Activated T-helper 17 cell treated with anti-CD3 and anti-CD28 coated beads, Interleukin-2, amount 50 U/mL, for 72 hours (primary cell): Measurements from ENCODE around the gene TNFSF9. TPM values are rescaled to one million over a fixed set of nuclear protein-coding genes. Genes with fewer than 3 reads are reported as not detected.
A peak's percentile ranks its signal among the peaks of the same experiment; 100 is the strongest.

Source experiments
- ATAC-seq: fragments of 150-1000 bp; cut with Tn5 transposase; replicated peaks from 2 replicates; pipeline ENCODE4 v1.10.0; 2021; ENCODE audit warnings: mild to moderate bottlenecking, moderate library complexity
- H3K27ac Mint-ChIP-seq: one replicate; pipeline ENCODE4 v1.8.0; 2022; ENCODE audit warnings: mixed read lengths
- H3K27me3 Mint-ChIP-seq: one replicate; pipeline ENCODE4 v1.8.0; 2022; ENCODE audit warnings: mixed read lengths
- H3K36me3 Mint-ChIP-seq: one replicate; pipeline ENCODE4 v1.8.0; 2022; ENCODE audit warnings: low read depth, mild to moderate bottlenecking, mixed read lengths
- H3K4me1 Mint-ChIP-seq: one replicate; pipeline ENCODE4 v1.8.0; 2022; ENCODE audit warnings: mixed read lengths
- H3K4me3 Mint-ChIP-seq: one replicate; pipeline ENCODE4 v1.8.0; 2022; ENCODE audit warnings: mild to moderate bottlenecking, mixed read lengths
- H3K9me3 Mint-ChIP-seq: one replicate; pipeline ENCODE4 v1.8.0; 2022; ENCODE audit warnings: mixed read lengths
- total RNA-seq, 2 donors: library from RNA; stranded (reverse); gene quantifications; one replicate each; pipeline ENCODE4 v1.2.3, GENCODE V29; 2022

TNFSF9 gene
- total RNA-seq, 2 donors from 2014 or later, result 2.9 to 6.0 TPM

GRCh38 chr19:6518145-6518911 is 12.5 kb upstream of the TNFSF9 start:
- Mint-ChIP-seq H3K27me3 (no peaks in the 10 kb centered on the region), H3K4me1 (peaks cover 38% of the 10 kb centered on the region), H3K4me3 (peak overlapping the region; percentile 82), H3K9me3 (no peaks in the 10 kb centered on the region), H3K36me3 (peaks cover 5% of the 10 kb centered on the region), H3K27ac (peak overlapping the region; percentile 83)
- ATAC-seq, result peak; percentile 42

- Mint-ChIP-seq H3K9me3 (no peaks in the 10 kb centered on the region), H3K4me1 (peaks cover 38% of the 10 kb centered on the region), H3K27ac (peak overlapping the region; percentile 83), H3K36me3 (peaks cover 5% of the 10 kb centered on the region), H3K27me3 (no peaks in the 10 kb centered on the region), H3K4me3 (peak overlapping the region; percentile 82)
- ATAC-seq, result peak; percentile 27
Observed at GRCh38 chr19:6519289-6519688, 11.5 kb upstream of the TNFSF9 start.

GRCh38 chr19:6521718-6522646 is 8.8 kb upstream of the TNFSF9 start:
- peak; percentile 63 for ATAC-seq
- Mint-ChIP-seq H3K4me1 (peaks cover 30% of the 10 kb centered on the region), H3K27me3 (no peaks in the 10 kb centered on the region), H3K36me3 (peaks cover 5% of the 10 kb centered on the region), H3K4me3 (peak overlapping the region; percentile 21), H3K27ac (peak overlapping the region; percentile 9), H3K9me3 (no peaks in the 10 kb centered on the region)

- H3K27ac Mint-ChIP-seq, result peak overlapping the region; percentile 9
- H3K36me3 Mint-ChIP-seq, result peaks cover 5% of the 10 kb centered on the region
- H3K4me1 Mint-ChIP-seq, result peaks cover 23% of the 10 kb centered on the region
- H3K9me3 Mint-ChIP-seq, result no peaks in the 10 kb centered on the region
- H3K27me3 Mint-ChIP-seq, result no peaks in the 10 kb centered on the region
- ATAC-seq, result no peak
- H3K4me3 Mint-ChIP-seq, result peak overlapping the region; percentile 21
Observed at GRCh38 chr19:6522712-6523111, 8.1 kb upstream of the TNFSF9 start.

GRCh38 chr19:6524311-6524710 is 6.5 kb upstream of the TNFSF9 start:
- H3K27ac Mint-ChIP-seq, result no peak overlapping the region
- H3K27me3 Mint-ChIP-seq, result peaks cover 2% of the 10 kb centered on the region
- peaks cover 12% of the 10 kb centered on the region for H3K4me1 Mint-ChIP-seq
- no peak for ATAC-seq
- no peaks in the 10 kb centered on the region for H3K9me3 Mint-ChIP-seq
- peaks cover 1% of the 10 kb centered on the region for H3K36me3 Mint-ChIP-seq
- H3K4me3 Mint-ChIP-seq, result no peak overlapping the region

- H3K27ac Mint-ChIP-seq, result no peak overlapping the region
- peaks cover 11% of the 10 kb centered on the region for H3K36me3 Mint-ChIP-seq
- peaks cover 24% of the 10 kb centered on the region for H3K27me3 Mint-ChIP-seq
- no peak for ATAC-seq
- H3K4me3 Mint-ChIP-seq, result no peak overlapping the region
- no peaks in the 10 kb centered on the region for H3K9me3 Mint-ChIP-seq
- peaks cover 27% of the 10 kb centered on the region for H3K4me1 Mint-ChIP-seq
Observed at GRCh38 chr19:6527893-6528543, 2.8 kb upstream of the TNFSF9 start.

GRCh38 chr19:6528544-6529121 is 2.2 kb upstream of the TNFSF9 start:
- H3K9me3 Mint-ChIP-seq, result no peaks in the 10 kb centered on the region
- peaks cover 11% of the 10 kb centered on the region for H3K36me3 Mint-ChIP-seq
- no peak for ATAC-seq
- H3K27ac Mint-ChIP-seq, result no peak overlapping the region
- H3K4me1 Mint-ChIP-seq, result peaks cover 27% of the 10 kb centered on the region
- peaks cover 24% of the 10 kb centered on the region for H3K27me3 Mint-ChIP-seq
- H3K4me3 Mint-ChIP-seq, result no peak overlapping the region

- H3K4me1 Mint-ChIP-seq, result peaks cover 31% of the 10 kb centered on the region
- H3K36me3 Mint-ChIP-seq, result peaks cover 18% of the 10 kb centered on the region
- ATAC-seq, result no peak
- H3K27me3 Mint-ChIP-seq, result peaks cover 31% of the 10 kb centered on the region
- no peaks in the 10 kb centered on the region for H3K9me3 Mint-ChIP-seq
- peak overlapping the region; percentile 86 for H3K4me3 Mint-ChIP-seq
- H3K27ac Mint-ChIP-seq, result peak overlapping the region; percentile 75
Observed at GRCh38 chr19:6529351-6529750, 1.5 kb upstream of the TNFSF9 start.

- H3K36me3 Mint-ChIP-seq, result peaks cover 19% of the 10 kb centered on the region
- no peaks in the 10 kb centered on the region for H3K9me3 Mint-ChIP-seq
- peak overlapping the region; percentile 86 for H3K4me3 Mint-ChIP-seq
- ATAC-seq, result no peak
- H3K4me1 Mint-ChIP-seq, result peaks cover 31% of the 10 kb centered on the region
- peak overlapping the region; percentile 75 for H3K27ac Mint-ChIP-seq
- H3K27me3 Mint-ChIP-seq, result peaks cover 33% of the 10 kb centered on the region
Observed at GRCh38 chr19:6529937-6530385, 865 bp upstream of the TNFSF9 start.

GRCh38 chr19:6531163-6531955 is 533 bp downstream of the TNFSF9 start:
- Mint-ChIP-seq H3K36me3 (peaks cover 28% of the 10 kb centered on the region), H3K27me3 (peaks cover 33% of the 10 kb centered on the region), H3K27ac (peak overlapping the region; percentile 2), H3K4me1 (peaks cover 42% of the 10 kb centered on the region), H3K4me3 (peak overlapping the region; percentile 86), H3K9me3 (no peaks in the 10 kb centered on the region)
- peak; percentile 5 for ATAC-seq

GRCh38 chr19:6531956-6532243 is 1.1 kb downstream of the TNFSF9 start:
- no peak for ATAC-seq
- peaks cover 28% of the 10 kb centered on the region for H3K36me3 Mint-ChIP-seq
- peak overlapping the region; percentile 2 for H3K27ac Mint-ChIP-seq
- peaks cover 33% of the 10 kb centered on the region for H3K27me3 Mint-ChIP-seq
- H3K9me3 Mint-ChIP-seq, result no peaks in the 10 kb centered on the region
- H3K4me1 Mint-ChIP-seq, result peaks cover 45% of the 10 kb centered on the region
- H3K4me3 Mint-ChIP-seq, result peak overlapping the region; percentile 86

GRCh38 chr19:6532244-6532999 is 1.6 kb downstream of the TNFSF9 start:
- Mint-ChIP-seq H3K27me3 (peaks cover 33% of the 10 kb centered on the region), H3K27ac (peak overlapping the region; percentile 2), H3K9me3 (no peaks in the 10 kb centered on the region), H3K4me3 (peak overlapping the region; percentile 86), H3K36me3 (peaks cover 28% of the 10 kb centered on the region), H3K4me1 (peaks cover 48% of the 10 kb centered on the region)
- no peak for ATAC-seq

GRCh38 chr19:6533000-6533328 is 2.1 kb downstream of the TNFSF9 start:
- Mint-ChIP-seq H3K9me3 (no peaks in the 10 kb centered on the region), H3K27me3 (peaks cover 33% of the 10 kb centered on the region), H3K27ac (peak overlapping the region; percentile 2), H3K4me3 (peak overlapping the region; percentile 86), H3K4me1 (peaks cover 48% of the 10 kb centered on the region), H3K36me3 (peaks cover 28% of the 10 kb centered on the region)
- no peak for ATAC-seq
